ENCODE data around the gene MAP3K5.

MAP3K5 gene

DNA sequence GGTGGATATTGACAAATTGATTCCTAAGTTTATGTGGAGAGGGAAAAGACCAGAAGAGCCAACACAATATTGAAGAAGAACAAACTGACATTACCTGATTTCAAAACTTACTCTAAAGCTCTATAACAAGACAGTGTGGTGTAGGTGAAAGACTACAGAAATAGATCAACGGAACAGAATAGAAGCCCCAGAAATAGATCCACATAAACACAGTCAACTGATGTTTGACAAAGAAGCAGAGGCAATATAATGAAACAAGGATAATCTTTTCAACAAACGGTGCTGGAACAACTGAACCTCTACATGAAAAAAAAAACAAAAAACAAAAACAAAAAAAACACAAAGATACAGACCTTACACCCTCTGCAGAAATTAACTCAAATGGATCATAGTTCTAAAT is 50.2 kb downstream of the MAP3K5 start:
- no peak for DNase-seq

DNA sequence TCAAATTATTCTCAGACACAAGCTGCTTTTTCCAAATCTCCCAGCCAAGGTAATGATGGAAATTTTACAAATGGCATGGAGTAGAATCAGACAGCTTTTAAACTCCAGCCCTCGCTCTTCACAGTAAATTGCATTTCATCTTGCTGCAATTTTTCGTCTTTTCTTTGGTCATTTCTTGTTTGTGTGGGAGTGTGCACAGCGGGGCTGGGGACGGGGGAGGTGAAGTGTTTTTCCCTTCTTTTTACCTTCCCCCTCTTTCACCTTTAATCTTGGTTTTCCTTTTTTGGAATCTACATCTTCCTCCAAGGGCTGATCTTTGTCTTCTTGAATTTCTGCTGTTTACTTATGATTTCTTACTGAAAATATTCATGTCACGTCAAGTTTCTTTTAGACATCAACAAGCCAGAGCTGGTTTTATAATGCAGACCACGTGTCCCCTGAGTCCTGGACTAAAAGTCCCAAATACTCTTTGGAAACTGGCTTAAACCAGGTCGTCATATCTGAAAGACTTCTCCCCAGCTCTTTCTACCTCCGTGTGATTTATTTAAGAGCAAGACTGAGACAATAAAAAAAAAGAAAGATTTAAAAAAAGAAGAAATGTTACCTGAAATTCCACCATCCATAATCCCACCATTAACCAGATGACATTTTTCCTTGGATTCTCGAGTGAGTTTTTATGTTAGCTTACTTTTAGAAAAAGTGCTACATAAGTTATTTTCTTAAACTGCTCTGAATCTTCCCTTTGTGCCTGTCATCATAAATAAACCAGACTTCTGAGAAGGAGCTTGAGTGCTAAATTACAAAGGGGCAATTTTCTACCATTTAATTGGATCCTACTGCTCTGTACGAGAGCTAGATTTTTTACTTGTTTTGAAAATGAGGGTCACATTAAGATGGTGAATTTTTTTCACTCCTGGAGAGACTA is 52.0 kb downstream of the MAP3K5 start:
- DNase-seq: no peak

DNA sequence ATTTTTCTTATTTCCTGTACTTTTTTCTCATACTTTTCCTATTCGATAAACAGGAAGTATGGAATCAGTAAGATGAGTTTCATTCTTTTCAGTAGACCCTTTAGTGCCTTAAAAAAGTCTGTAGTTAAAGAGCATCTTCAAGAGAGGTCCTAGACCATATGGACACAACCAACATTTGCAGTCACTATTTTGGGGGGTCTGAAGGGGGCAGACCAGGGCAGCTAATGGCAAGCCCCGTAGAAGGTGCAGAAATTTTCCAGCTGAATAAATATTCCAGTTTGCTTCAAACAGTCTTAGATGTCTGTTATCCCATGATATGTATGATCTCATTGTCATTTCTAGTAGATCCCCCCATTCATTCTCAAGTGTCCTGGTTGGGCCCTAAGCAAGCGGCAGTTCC is 52.8 kb downstream of the MAP3K5 start:
- no peak for DNase-seq

DNA sequence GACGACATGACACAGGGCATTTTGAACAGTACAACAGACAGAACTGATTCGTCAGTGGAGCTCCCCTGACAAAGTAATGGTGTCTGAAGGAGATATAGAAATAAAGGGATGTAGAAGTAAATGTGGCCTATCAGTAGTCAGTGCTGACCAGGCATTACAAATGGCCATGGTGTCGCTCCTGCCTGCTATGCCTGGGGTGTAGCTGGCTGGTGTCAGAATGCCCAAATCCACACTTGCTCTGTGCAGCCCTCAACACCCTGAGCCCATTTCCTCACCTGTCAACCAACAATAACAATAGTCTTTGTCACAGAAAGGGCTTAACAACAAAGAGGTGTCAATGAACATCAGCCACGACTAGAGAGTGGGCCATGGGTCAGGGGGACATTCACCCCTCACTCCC is 53.2 kb downstream of the MAP3K5 start:
- no peak for DNase-seq

DNA sequence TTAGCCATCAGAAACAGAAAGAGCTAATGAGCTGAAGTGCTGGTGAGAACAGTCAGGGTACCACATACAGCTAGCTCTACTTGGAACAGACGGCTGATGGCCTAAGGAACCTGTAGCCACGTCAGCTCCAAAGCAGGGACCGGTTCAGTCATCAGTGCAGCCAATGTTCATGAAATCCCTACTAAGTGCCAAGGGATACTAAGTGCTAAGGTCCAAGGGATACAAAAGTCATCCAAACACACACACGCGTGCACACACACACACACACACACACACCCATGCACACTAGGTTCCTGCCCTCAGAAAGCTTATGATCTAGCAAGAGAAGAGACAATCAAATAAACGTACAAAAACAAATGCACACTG is 53.6 kb downstream of the MAP3K5 start:
- no peak for DNase-seq

DNA sequence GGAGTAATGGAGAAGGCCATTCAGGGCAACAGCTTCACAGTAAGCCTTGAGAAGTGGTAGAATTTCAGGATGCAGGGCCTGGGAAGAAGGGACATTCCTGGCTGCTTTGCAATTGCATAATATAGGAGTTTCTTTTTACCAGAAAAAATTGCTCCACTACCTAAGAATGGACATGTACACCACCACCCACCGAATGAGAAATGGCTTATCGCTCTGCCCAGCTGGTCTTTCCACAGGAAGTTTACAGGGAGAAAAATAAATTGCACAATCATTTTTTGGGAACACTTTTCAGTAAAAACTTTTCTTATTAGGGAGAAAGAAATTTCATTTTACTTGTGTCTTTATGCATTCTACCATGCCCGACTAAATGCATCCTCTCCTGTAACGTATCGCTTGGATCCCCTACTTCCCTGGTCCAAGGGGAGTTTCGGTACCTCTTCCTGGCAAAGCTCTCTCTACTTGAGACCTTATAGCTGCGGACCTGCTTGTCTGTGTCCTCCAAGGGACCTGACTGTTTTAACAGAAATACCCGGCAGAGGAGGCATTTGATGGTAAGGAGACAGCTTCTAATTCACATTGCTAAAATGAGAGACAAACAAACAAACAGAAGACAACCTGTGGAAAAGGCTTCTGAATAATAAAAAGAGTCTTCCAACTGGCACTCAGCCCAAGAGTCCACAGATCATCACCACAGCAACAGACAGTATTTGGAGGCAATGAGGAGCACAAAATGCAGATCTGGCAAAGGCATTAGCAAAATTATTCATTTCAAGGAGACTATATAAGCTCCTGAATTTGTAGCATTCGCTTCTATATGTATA is 54.2 kb downstream of the MAP3K5 start:
- no peak for DNase-seq

DNA sequence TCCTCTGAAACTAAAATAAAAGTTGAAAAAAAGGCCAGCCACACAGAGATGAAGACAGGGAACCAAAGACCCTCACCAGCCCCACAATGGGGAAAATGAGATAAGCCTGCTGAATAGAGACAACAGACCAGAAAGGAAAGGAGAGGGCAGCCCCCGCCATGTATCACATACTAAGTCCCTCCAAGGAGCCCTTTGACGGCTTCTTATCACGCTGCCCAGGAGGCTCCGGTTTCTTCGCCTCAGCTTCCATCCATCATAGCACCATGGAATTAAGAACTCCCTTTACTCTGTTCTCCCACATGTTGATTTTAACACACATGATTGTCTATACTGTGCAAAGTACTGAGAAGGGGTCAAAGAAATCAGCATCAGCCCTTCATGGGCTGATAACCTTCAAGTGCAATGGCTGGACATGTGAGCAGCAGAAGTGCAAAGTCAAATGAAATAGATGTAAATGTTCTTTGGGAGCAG is 54.9 kb downstream of the MAP3K5 start:
- DNase-seq: no peak

DNA sequence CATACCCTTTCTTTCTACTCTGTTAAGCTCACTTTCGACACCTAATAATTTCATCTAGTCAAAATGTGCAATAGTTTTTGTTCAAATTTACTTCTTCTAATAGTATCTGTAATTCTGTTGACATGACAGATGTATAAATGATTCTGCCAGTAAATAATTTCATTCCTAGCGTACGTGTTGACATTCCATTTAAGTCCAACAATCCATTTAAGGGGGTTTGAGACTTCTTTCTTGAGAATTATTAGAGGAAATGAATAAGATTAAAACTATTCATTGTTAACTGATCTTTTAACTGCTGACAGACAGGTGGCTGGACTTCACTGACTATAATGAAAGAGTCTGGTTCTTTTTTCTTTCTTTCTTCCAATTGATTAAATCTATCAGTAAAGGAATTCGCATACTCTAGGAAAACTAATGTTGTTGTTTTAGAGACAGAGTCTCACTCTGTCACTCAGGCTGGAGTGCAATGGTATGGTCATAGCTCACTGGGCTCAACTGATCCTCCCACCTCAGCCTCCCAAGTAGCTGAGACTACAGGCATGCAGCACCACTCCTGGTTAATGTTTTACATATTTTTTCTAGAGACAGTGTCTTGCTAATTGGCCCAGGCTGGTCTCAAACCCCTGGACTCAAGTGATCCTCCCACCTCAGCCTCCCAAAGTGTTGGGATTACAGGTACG is 55.9 kb downstream of the MAP3K5 start:
- peak; percentile 5 for DNase-seq

DNA sequence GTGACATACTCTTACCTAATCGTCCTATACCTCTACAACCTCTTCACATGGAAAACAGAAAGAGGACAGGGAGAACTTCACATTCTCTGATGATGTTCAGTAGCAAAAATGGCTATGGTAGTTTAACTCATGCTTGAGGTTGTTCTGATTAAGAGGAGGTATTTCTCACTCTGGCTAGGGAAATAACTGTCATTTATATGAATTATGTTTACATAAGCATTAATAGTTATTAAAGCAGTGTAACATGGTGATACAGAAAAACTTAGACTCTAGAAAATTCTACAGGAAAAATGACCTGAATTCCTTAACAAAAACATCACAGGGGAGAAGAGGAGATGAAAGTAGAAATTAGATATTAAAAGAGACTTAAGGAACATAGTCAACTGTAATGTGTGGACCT is 57.3 kb downstream of the MAP3K5 start:
- no peak for DNase-seq

DNA sequence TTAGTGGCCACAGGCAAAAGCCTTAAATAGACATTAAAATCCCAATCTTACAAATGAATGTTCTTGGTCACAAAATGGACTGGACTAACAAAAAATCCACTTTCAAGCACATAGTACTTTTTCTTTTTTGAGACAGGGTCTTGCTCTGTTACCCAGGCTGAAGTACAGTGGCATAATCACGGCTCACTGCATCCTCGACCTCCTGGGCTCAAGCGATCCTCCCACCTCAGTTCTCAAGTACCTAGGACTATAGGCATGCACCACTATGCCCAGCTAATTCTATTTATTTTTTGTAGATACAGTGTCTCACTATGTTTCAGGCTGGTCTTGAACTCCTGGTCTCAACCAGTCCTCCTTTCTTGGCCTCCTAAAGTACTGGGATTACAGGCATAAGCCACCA is 59.4 kb downstream of the MAP3K5 start:
- no peak for DNase-seq

DNA sequence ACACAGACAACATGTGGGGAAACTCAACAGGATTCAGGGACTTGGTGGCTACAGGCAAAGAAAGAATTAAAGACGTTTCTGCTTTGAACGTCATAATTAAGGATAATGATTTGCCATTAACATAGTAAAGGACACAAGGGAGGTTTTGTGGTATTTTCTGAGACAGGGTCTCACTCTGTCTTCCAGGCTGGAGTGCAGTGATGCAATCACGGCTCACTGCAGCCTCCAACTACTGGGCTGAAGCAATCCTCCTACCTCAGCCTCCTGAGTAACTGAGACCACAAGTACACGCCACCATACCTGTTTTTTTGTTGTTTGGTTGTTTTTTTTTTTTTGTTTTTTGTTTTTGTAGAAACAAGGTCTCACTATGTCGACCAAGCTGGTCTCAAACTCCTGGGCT is 62.4 kb downstream of the MAP3K5 start:
- DNase-seq: no peak

DNA sequence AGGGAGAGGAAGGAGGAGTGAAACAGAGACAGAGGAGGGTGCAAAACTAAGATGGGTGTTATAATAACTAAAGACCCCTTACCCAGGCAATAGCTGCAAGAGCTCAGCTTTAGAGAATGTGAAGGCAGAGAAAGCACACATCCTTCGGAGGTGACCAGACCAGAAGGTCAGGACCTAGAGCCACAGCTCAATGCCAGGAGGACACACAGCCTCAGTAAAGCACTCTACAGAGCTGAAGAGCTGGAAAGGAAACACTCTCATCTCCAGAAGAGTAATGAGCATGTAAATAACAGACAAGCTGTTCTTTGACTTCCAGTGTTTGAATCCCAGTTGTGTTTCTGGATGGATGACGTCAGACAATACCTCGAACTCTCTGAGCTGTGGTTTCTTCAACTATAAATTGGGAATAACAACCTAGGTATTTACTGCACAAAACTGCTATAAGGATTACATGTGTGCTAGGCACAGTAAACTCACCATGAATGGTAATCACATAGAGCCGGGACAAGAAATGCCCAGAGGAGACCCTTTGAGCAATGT is 63.2 kb downstream of the MAP3K5 start:
- peak; percentile 43 for DNase-seq

DNA sequence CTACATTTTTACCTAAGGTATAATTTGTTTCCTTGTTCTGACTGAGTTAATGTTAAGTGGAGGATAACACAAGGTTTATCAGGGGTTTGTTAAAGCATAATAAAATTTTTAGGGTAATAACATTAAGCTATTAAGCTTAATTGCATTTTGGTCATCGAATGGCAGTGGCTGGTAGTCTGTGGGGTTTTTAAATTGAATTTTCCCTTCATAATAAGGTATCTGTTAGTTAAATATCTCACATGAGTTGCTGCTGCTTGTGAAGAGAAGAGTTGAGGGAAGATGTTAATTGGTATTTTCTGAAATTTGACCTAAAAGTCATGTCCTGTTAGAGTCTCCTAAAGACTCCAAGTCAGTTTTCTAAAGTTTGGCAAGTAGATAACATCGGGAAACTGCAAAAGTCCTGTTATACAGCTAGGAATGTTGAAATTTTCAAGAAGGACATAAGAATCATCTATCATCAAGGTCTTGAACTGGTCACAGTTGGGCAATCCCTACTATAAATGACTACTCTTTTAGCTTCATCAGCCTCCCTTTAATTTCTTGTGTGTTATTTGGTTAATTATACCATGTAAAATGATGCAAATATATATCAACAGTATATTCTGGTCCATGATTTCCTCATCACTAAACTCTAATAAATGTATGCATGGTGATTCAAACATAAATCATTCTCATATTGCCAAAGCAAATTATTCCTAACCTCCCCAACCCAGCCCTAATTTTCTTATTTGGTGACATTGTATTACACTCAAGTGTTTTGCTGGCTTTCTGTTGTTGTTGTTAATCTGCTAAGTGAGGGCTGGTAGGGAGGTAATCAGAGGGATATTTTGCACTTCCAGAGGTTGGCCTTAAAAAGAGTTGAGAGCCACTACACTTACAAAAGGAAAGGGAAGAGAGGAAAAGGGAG is 64.0 kb downstream of the MAP3K5 start:
- no peak for DNase-seq

DNA sequence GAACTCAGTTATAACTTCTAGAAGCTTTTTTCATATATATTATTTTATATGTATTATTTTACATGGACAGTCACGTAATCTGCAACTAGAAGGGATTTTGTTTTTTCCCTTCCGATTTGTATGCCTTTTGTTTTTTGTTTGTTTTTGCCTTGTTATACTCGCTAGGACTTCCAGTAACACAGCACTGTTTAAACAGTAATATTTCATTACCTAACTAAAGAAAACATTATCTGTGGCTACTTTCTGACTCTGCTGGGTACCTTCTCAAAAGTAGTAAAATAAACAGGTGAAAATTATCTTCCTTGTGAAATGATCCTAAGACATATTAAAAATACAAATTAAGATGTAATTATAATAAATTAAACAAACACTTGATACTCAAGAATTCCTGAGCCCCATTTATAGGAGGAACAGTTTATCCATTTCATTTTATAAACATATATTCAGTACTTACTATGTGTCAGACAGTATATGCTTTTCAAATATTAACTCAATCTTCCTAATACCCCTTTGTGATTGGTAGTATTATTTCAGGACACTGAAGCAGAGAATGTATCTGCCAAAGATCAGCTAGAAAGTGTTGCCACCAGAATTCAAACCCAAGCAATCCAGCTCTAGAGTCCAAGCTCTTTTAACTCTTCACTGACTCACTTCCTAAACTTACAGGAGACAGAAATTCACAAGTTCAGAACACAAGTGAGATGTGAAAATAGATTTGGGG is 65.3 kb downstream of the MAP3K5 start:
- DNase-seq: peak; percentile 44

DNA sequence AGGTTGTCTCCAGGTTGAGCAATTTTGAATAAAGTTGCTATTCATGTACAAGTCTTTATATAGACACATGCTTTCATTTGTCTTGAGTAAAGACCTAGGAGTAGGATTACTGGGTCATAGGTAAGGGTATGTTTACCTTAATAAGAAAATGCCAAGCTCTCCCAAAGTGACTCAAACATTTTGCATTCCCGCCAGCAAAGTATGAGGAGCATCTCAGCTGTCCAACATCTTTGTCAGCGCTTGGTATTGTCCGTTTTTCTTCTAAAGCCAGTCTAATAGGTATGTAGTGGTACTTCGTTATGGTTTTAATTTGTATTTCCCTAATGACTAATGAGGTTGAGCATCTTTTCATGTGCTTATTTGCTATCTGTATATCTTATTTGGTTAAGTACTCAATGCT is 67.2 kb downstream of the MAP3K5 start:
- no peak for DNase-seq

DNA sequence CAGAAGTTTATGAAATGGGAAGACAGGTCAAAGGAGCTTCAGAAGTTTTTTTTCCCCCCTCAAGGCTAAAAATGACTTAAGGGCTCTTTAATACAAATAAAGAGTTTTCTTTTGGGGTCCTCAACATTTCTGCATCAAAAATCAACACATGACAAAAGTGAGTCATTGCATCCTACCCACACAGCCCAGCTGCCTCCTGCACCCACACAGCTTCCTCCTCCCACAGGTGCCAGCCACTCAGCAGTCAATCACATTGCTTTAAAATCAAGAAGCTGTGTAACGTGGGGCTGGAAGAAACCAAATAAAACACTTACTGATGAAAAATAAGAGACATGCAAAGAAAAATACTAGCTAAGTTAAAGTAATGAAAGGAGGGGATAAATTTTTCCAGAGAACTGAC is 68.5 kb downstream of the MAP3K5 start:
- DNase-seq: peak; percentile 51

DNA sequence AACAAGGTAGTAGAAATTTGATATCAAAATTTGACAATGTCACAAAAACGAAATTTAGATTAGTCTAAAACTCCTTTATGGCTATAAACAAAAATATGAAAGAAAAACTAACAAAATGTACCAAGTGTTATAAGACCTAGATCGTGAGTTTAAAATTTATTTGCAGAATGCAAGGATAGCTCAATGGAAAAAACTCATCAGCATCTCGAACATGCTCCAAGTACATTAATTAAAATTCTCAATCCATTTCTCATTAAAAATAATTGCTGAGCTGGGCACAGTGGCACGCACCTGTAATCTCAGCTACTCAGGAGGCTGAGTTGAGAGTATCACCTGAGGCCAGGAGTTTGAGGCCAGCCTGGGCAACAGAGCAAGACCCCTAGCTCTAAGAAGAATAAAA is 70.8 kb downstream of the MAP3K5 start:
- DNase-seq: no peak

DNA sequence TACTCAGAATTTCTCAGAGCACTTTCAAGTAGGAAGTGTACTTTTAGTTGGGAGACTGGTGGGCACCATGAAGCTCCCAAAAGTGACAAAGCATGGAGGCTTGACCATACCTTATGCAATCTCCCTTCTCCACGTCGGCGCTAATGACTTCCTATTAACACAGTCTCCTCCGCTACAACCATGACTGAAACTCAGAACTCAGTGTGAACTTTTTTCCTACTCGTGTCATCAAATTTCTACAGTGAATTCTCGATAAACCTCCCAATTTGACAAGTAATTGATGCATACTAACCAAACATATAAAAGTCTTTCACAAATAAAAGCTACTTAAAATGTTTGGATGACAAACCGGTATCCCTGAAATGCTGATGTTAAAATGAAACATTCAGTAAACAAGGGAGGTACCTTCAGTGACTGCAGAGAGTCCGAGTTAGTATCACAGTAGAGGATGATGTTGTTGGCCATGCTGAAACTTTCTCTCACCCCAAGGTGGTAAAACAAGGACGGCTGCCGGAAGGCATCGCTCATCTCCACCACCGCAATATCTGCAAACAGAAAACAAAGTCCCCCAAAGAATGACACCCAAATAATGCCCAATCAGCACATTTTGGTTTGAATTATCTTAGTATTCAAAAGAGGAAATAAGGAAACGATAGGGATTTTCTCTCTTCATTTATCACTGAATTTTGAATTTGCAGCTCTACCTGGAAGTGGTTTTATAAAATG is 72.1 kb downstream of the MAP3K5 start:
- no peak for DNase-seq

DNA sequence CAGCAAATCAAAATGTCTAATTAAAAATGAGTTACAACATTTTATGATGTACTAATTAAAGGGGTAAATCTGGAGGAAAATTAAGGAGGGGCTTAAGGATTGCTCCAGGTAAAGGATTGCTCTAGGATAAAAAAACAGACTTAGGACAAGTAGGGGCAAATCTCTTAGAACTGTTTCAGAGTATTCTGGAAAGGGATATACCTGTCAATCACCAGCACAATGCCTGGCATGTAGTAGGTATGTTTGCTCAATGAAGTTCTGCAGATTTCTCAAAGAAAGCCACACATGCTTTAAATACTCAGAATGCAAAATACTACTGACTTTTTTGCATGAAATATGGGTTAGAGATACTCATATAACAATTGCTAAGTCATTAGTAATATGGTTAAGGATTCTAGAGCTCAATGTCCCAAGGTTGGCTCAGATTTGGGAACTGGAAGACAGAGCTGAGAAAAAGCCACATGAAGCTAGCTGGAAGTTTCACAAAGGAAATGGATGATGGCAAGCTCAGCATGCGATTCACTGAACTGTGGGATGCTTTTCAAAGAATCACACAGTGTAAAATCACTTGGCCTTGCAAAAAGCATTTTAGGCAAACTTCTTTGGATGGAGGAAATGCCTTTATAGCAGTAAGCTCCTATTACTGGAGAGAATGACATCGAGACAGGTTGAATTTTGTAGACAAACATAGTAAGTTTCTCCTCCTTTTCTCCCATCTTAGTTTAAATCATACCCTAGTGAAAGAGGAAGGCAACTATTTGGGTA is 72.8 kb downstream of the MAP3K5 start:
- DNase-seq: no peak

DNA sequence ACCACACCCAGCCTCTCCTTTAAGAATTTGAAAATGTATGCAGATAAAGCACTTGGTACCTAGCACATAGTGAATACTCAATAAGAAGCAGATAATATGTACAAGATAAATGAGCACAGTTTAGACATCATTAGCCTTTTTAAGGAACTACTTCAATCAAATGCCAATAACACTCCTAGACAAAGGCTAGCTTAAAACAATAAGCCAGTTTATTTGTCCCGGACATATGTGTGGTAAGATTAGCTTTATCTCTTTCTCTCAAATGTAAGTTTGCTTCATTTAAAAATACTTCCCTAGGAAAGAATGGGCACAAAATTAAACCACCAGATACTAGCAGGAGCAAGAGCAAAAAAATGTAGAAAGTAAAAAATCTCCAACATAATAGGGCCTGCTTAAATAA is 73.8 kb downstream of the MAP3K5 start:
- DNase-seq: no peak
